Ureter (tissue), 1 donor: ENCODE results near the gene AADAT. TPM values are rescaled to one million over a fixed set of nuclear protein-coding genes. Genes with fewer than 3 reads are reported as not detected.

Source experiments
- DNase-seq: peaks from one replicate; pipeline ENCODE4 v3.0.0-alpha.2; 2020; ENCODE audit warnings: low spot score
- total RNA-seq: library from RNA; stranded (reverse); gene quantifications from one replicate; pipeline ENCODE4 v1.2.4, GENCODE V29; 2023
- donor health status: DM: yes; HTN: yes; CAD: no.

The AADAT gene
- total RNA-seq, 1 donor from 2014 or later = 9.1 TPM

GRCh38 chr4:170033999-170034398 lies 55.8 kb downstream of the AADAT start:
- DNase-seq = no peak

GRCh38 chr4:170030121-170030520 lies 59.6 kb downstream of the AADAT start:
- no peak for DNase-seq

- peak; percentile 96 for DNase-seq
These were observed 62.5 kb downstream of the AADAT start for GRCh38 chr4:170027181-170027829.

- peak; percentile 89 for DNase-seq
These were observed 63.3 kb downstream of the AADAT start, which contains the start of gene MFAP3L for GRCh38 chr4:170026253-170027021. MFAP3L (minus strand) TSS chr4:170026395; CDS start chr4:170005877, 20,518 bp downstream.

GRCh38 chr4:170025523-170026252 lies 64.1 kb downstream of the AADAT start:
- DNase-seq = no peak

- DNase-seq = no peak
These were observed 67.5 kb downstream of the AADAT start for GRCh38 chr4:170022211-170022610.

GRCh38 chr4:170017252-170017651 lies 72.5 kb downstream of the AADAT start:
- no peak for DNase-seq

GRCh38 chr4:170015285-170015684 lies 74.5 kb downstream of the AADAT start:
- peak; percentile 56 for DNase-seq

GRCh38 chr4:170014359-170015011 lies 75.3 kb downstream of the AADAT start:
- DNase-seq = no peak

- no peak for DNase-seq
These were observed 77.2 kb downstream of the AADAT start for GRCh38 chr4:170012629-170012958.

GRCh38 chr4:170011921-170012628 lies 77.7 kb downstream of the AADAT start:
- no peak for DNase-seq

Other genes starting within 250 kb of the AADAT start
- 90.2 TPM for gene MFAP3L, start 63.6 kb downstream of the AADAT start, total RNA-seq